NCI-H460 (cell line): ENCODE data around the gene PEAK1. TPM values are rescaled to one million over a fixed set of nuclear protein-coding genes. Genes with fewer than 3 reads are reported as not detected.

ENCODE experiments used
- DNase-seq: peaks from one replicate; pipeline ENCODE4 v3.0.0-alpha.2; 2016; ENCODE audit warnings: low read depth; ENCODE audit errors: extremely low read depth
- total RNA-seq: library from RNA; depleted of rRNA; stranded (reverse); fragments of >200 nt; shearing (Covaris generic); gene quantifications from 2 replicates; pipeline ENCODE4 v1.2.3, GENCODE V29; 2014

The PEAK1 gene
- total RNA-seq, 1 experiment from 2014 or later: 3.8 TPM

DNA sequence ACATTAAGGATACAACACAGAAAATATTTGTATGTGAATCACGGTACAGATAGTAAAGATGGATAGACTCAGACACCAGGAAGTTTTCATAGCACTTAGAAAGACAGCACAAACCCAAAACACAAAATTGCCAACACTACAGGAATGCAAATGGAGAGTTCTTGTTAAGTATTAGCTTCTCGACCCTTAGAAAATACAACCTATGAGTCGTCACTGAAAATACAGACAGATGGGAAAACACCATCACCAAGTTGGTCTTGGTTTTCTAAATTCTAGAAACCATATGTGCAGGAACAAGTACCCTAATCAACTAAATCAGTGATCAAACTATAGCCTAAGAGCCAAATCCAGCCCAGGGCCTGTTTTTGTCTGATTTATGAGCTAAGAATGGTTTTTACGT, 50.7 kb downstream of the PEAK1 start:
- DNase-seq: no peak

DNA sequence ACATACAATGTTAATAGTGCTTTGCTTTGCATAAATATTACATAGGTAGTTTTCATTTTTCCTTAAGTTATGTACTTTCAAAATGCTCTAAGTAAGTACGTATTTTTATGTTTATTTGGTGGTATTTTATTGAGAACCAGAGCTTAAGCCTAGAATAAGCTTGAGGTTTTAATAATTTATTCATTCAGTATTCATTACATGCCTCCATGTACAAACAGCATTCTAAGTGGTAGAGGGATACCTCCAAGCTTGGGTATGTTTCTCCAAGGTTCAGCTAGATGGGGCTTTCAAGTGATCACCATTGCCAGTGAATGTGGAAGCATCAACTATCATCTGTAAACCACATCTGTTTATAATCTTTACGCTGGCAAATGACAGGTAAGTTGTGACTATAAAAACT, 52.3 kb downstream of the PEAK1 start:
- no peak for DNase-seq

DNA sequence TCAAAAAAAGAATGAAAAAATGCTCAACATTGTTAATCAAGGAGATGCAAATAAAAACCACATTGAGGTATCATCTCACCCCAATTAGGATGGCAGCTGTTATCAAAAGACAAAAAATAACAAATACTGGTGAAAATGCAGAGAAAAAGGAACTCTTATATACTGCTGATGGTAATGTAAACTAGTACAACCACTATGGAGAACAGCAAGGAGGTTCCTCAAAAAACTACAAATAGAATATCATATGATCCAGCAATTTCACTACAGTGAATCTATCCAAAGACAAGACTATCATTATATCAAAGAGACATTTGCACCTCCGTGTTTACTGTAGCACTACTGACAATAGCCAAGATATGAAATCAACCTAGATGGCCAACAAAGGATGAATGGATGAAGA, 58.4 kb downstream of the PEAK1 start:
- no peak for DNase-seq

GRCh38 chr15:77358545-77359240, 61.2 kb downstream of the PEAK1 start:
- no peak for DNase-seq

DNA sequence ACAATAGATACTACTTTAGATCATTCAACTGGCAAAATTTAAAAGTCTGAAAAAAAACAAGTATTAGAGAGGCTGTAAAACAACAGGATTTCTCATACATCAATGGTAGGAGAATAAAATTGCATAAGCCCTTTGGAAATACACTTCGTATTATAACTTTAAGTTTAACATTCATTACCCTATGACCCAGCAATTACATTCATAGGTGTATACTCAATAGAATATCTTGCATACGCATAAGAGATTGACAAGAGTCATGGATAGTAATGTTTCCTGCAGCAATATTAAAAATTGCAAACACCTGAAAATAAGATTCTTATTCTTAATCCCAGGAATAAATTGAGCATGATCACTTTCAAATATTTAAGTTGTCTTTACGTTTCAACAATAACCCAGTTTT, 63.6 kb downstream of the PEAK1 start:
- DNase-seq: no peak

DNA sequence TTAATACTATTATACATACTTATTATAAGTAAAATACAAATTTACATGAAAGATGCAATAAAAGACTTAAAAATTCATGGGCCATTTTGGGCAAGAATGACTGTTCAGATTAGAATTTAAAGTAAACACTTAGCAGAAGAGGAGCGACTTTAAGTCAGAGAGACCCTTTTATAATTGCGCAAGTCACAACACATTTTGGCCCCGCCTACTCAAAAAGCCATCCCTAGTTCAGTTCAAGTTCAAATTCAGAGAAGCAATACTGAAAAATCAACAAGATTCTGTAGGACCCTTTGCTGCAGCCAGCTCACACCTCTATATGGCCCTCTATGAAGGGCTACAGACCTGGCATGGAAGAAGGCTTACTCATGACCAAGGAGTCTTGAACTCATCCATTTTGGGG, 64.6 kb downstream of the PEAK1 start:
- DNase-seq: no peak

DNA sequence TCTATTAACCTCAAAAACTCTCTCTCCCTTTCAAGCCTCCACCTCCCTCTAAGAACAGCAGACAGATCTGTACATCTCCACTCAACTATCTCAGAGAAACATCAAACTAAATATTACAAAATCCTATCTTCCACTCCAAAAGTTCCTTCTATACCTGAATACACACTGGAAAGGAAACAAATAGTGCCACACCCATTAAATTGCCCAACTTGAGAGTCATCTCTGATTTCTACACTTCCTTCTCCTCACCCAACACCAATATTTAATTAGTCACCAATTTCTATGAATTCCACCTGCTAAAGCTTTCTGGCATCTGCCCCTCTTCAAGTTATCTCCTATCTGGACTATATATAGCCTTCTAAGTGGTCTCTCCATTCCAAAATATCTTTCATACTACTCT, 65.8 kb downstream of the PEAK1 start:
- DNase-seq: peak; percentile 1

DNA sequence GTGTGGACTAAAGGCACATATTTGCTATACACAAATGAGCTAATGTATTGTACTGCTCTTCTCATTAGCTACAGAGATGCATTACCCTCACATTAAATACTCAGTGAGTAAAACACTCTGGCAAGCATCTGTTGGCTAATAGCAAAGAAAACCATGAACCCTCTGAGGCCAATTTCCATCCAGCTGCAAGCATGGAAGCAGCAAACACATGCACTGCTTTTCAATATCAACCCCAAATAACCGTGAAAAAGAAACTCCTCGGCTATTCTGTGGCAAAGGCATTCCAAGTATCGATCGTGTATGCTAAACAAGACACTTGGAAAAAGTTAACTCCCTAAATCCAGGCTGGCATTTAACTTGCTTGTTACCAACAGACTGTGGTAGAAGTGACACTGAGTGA, 67.0 kb downstream of the PEAK1 start:
- DNase-seq: no peak

DNA sequence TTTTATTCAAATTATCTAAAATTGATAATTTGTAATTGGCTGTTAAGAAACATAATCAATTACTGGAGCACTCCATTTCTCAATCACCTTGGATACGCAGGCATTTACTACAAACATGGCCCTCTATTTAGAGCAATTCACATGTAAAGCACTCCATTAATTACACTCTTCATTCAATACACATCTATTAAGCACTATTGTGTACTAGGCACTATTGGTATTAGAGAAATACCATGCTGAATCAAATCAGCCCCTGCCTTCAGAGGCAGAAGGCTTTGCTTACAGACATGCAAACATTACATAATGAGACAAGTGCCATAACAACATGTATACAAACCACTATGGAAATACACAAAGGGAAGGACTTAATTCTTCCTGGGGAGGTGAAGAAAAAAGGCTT, 69.1 kb downstream of the PEAK1 start:
- no peak for DNase-seq

GRCh38 chr15:77349666-77350065, 70.2 kb downstream of the PEAK1 start:
- no peak for DNase-seq

DNA sequence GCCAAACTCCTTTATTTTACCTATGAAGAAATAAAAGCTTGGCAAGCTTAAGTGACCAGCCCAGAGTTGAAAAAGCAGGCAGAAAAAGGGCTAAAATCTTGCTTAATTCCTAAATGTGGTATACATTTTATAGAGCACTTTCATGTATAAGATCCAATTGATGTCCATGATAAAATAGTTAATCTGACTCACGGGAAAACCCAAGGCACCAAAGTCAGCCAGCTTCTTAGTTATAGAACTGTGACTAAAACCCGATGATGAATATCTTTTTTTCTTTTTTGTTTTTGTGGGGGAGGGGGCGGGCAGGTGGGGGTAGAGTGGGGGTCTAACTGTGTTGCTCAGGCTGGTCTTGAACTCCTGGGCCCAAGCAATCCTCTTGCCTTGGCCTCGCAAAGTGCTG, 71.4 kb downstream of the PEAK1 start:
- no peak for DNase-seq

DNA sequence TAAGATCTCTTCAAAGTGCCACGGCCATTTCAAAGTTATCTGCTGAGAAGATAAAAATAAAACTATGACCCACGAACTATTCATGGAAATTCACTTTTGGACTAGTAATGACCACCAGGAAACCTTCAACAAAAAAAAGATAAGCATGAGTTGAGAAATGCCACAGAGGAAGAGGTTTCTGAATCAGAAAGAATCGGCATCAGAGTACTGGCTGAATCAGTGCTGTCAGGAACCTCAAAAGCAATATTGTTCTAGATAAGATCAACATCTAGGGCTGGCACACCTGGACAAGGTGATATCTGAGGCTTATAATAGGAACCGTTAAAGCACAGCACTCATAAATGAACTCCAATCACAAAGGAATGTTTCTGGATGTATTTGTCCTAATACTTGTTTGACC, 72.7 kb downstream of the PEAK1 start:
- DNase-seq: no peak

- DNase-seq: no peak
Measured at GRCh38 chr15:77346245-77347036, 73.5 kb downstream of the PEAK1 start.

DNA sequence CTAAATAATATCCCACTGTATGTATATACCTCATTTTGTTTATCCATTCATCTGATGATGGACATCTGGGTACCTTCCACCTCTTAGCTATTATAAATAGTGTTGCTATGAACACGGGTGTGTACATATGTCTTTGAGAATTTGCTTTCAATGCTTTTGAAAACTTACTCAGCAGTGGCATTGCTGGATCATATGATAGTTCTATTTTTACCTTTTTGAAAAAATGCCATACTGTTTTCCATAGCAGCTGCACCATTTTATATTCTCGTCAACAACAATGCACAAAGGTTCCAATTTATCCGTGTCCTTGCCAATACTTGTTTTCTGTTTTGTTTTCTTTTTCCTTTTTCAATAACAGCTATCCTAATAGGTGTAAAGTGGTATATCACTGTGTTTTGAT, 77.1 kb downstream of the PEAK1 start:
- no peak for DNase-seq

DNA sequence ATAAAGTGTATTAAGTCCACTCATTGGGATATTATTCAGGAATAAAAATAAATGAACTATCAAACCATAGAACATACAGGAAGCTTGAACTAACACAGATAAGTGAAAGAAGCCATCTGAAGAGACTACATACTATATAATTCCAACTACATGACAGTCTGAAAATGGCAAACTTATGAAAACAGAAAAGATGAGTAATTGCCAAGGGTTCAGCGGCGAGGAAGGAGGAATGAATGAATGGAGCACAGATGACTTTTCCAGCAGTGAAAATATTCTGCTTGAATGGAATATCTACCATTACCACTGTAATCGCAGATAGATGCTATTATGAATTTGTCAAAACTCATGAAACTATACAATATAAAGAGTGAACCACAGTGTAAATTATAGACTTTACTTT, 79.7 kb downstream of the PEAK1 start:
- no peak for DNase-seq

DNA sequence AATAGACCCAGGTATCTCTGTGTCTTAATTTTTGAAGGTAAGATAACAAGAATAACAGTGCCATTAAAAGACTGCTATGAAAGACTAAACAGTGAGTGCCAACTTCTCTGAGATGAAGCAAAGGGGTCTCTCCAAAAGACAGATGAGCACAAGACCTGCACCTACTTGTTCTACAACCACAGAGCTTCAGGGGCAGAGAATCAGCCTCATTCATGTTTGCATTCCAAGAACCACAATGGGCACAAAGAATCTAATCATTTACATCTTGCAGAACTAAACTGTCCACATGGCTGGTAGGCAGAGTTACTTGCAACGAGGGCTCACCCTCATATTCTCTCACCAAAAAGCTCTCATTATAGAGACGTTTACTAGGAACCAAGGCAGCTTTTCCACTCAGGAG, 83.9 kb downstream of the PEAK1 start:
- no peak for DNase-seq

- no peak for DNase-seq
Measured at GRCh38 chr15:77335298-77335697, 84.6 kb downstream of the PEAK1 start.

- DNase-seq: no peak
Measured at GRCh38 chr15:77333166-77333565, 86.7 kb downstream of the PEAK1 start.

GRCh38 chr15:77329202-77329601, 90.7 kb downstream of the PEAK1 start:
- DNase-seq: no peak

- no peak for DNase-seq
Measured at GRCh38 chr15:77327844-77328529, 91.9 kb downstream of the PEAK1 start.

GRCh38 chr15:77327168-77327567, 92.7 kb downstream of the PEAK1 start:
- DNase-seq: no peak

DNA sequence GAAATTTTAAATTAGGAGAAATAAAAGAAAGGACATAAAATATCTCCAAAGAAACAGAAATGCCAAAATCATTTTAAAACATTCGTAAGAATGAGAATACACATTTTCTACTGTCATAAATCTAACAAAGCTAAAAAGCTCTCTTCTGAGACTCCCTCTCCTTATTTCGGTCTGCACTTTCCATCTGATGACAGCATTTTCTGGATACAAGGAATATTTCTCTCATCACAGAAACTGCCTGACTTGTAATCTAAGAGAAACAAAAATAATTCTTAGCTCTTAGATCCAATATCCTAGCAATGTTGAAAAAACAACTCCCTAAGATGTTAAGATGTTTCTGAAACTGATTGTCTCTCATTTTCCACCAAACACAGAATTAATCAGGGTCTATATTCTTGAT, 93.5 kb downstream of the PEAK1 start:
- DNase-seq: no peak
